ENCODE data around the gene TCERG1.

GRCh38 chr5:146533882-146534281 lies 86.7 kb downstream of the TCERG1 start:
- no peak for TF ChIP-seq EP300 (IDR thresholded peaks at IDR 0.05; ENCODE audit: borderline replicate concordance)
- no peak for TF ChIP-seq YY1 (IDR thresholded peaks at IDR 0.05; ENCODE audit: low read depth)
- no peak for TF ChIP-seq RAD21 (IDR thresholded peaks at IDR 0.05; ENCODE audit: low read depth)
- no peak for TF ChIP-seq TCF12 (IDR thresholded peaks at IDR 0.05; ENCODE audit: low read depth)
- no peak for TF ChIP-seq TAF1 (IDR thresholded peaks at IDR 0.05; ENCODE audit: low read depth)
- TF ChIP-seq REST (IDR thresholded peaks at IDR 0.05; ENCODE audit: low read depth): no peak
- no peak for TF ChIP-seq FOXM1 (IDR thresholded peaks at IDR 0.05; ENCODE audit: borderline replicate concordance, low read depth)
- no peak for TF ChIP-seq ZBTB7A (IDR thresholded peaks at IDR 0.05; ENCODE audit: low read depth)
- TF ChIP-seq MAX (IDR thresholded peaks at IDR 0.05): no peak

Measured in Ishikawa (cell line).